A673 (cell line): ENCODE results near the gene CELF1.

Experiments
- CTCF ChIP-seq: fragments of 300-800, 200-600 bp; sonication (generic); conservative IDR thresholded peaks from 2 replicates; pipeline ENCODE4 v1.5.1; 2017; ENCODE audit warnings: low read depth, mild to moderate bottlenecking, antibody characterized with exemption, low read length, moderate library complexity, mixed read lengths
- EZH2 ChIP-seq: fragments of 200-600 bp; sonication (generic); IDR thresholded peaks from 2 replicates; pipeline ENCODE4 v1.6.1; 2017; ENCODE audit warnings: borderline replicate concordance, low read depth, mild to moderate bottlenecking, mixed read lengths, antibody characterized with exemption, low read length; ENCODE audit not compliant: poor library complexity, severe bottlenecking

DNA sequence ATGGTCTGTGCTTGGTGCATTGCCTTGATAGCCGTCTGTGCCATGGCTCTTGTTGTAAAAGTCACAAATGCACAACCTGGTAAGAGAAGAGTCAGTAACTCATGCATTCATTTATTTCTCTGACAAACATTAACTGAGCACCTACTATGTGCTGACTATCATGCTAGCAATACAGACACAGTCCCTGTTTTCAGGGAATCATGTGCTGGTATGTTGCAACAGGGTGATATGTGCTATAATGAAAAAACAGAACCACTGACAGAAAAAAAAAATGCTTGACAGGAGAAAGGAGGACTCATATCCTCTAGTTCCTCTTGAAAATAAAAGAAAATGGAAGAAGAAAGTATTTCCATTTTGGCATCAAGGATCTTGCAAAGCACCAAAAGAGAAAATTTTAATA is 69.5 kb downstream of the CELF1 start:
- no peak for TF ChIP-seq CTCF
- no peak for TF ChIP-seq EZH2
